SK-N-SH (cell line): ENCODE results near the gene PRRT1. TPM values are rescaled to one million over a fixed set of nuclear protein-coding genes. Genes with fewer than 3 reads are reported as not detected.

ENCODE experiments used
- CTCF ChIA-PET: fragments of 300-600, 350-600 bp; formaldehyde crosslinking; extraction: SDS; loops from one replicate; lab custom pipeline; 2021; lab: Yijun Ruan, JAX
- POLR2A ChIA-PET: fragments of 350-600 bp; sonication (Branson Sonifier 250); formaldehyde crosslinking; extraction: SDS; loops from one replicate; lab custom pipeline; 2020; ENCODE audit warnings: antibody characterized with exemption, inconsistent platforms; lab: Yijun Ruan, JAX
- DNase-seq: peaks from one replicate; pipeline ENCODE4 v3.0.0; 2012
- H2AFZ ChIP-seq: fragments of 200-600 bp; sonication (generic); 2 replicates; pipeline ENCODE4 v1.8.1; 2016; ENCODE audit warnings: antibody characterized with exemption, mild to moderate bottlenecking, low read depth
- H3F3A ChIP-seq: fragments of 200-600 bp; sonication (generic); replicated peaks from 2 replicates; pipeline ENCODE3; 2016; ENCODE audit warnings: antibody characterized with exemption, mild to moderate bottlenecking; ENCODE audit not compliant: insufficient read depth
- H3K27ac ChIP-seq, 2 experiments: fragments of 200-500 bp in 1 of 2; fragments of 200-600 bp in 1 of 2; sonication (Bioruptor generic) in 1 of 2; sonication (generic), shearing (Covaris generic) in 1 of 2; 2 replicates each; pipeline versions ENCODE4 v1.5.1 to v1.6.1; 2014 to 2016; ENCODE audit warnings: low read depth in 2 of 2, inconsistent platforms in 1 of 2, low read length in 1 of 2, mild to moderate bottlenecking in 1 of 2, mixed read lengths in 1 of 2
- H3K27me3 ChIP-seq: fragments of 200-600 bp; sonication (generic), shearing (Covaris generic); 2 replicates; pipeline ENCODE4 v1.6.1; 2016; ENCODE audit warnings: mixed run types; ENCODE audit not compliant: insufficient read depth
- H3K36me3 ChIP-seq, 2 experiments: fragments of 200-500 bp in 1 of 2; fragments of 200-600 bp in 1 of 2; sonication (Bioruptor generic) in 1 of 2; sonication (generic) in 1 of 2; replicated peaks in 1 of 2; 2 replicates each; pipeline versions ENCODE3 to v1.5.1; 2014 to 2016; ENCODE audit warnings: low read length in 1 of 2, mild to moderate bottlenecking in 1 of 2; ENCODE audit not compliant: insufficient read depth in 2 of 2, control insufficient read depth in 1 of 2
- H3K4me1 ChIP-seq, 2 experiments: fragments of 200-500 bp in 1 of 2; fragments of 200-600 bp in 1 of 2; sonication (Bioruptor generic) in 1 of 2; sonication (generic), shearing (Covaris generic) in 1 of 2; 2 replicates each; pipeline versions ENCODE4 v1.5.1 to v1.6.1; 2014 to 2016; ENCODE audit warnings: low read depth in 1 of 2, low read length in 1 of 2, mixed run types in 1 of 2; ENCODE audit not compliant: insufficient read depth in 2 of 2, control insufficient read depth in 1 of 2
- H3K4me2 ChIP-seq: fragments of 200-600 bp; sonication (generic), shearing (Covaris generic); 2 replicates; pipeline ENCODE4 v1.6.1; 2017; ENCODE audit warnings: mixed run types
- H3K4me3 ChIP-seq, 2 experiments: fragments of 200-500 bp in 1 of 2; fragments of 200-600 bp in 1 of 2; sonication (Bioruptor generic) in 1 of 2; sonication (generic), shearing (Covaris generic) in 1 of 2; 2 replicates each; pipeline versions ENCODE4 v1.5.1 to v1.8.1; 2014 to 2016; ENCODE audit warnings: low read depth in 2 of 2, inconsistent platforms in 1 of 2, low read length in 1 of 2, mild to moderate bottlenecking in 1 of 2, mixed read lengths in 1 of 2, moderate library complexity in 1 of 2
- H3K79me2 ChIP-seq: fragments of 200-600 bp; sonication (generic); 2 replicates; pipeline ENCODE4 v1.8.1; 2017; ENCODE audit warnings: mild to moderate bottlenecking; ENCODE audit not compliant: insufficient read depth
- H3K9ac ChIP-seq: fragments of 200-600 bp; sonication (generic); 2 replicates; pipeline ENCODE4 v1.6.1; 2017; ENCODE audit warnings: mixed run types
- H3K9me2 ChIP-seq: fragments of 200-600 bp; sonication (generic); 2 replicates; pipeline ENCODE4 v1.6.1; 2017; ENCODE audit warnings: mixed run types
- H3K9me3 ChIP-seq: fragments of 200-600 bp; sonication (generic); 2 replicates; pipeline ENCODE4 v1.6.1; 2017; ENCODE audit warnings: mixed run types, mild to moderate bottlenecking, moderate library complexity
- H4K20me1 ChIP-seq: fragments of 200-600 bp; sonication (generic); 2 replicates; pipeline ENCODE4 v1.6.1; 2017; ENCODE audit warnings: mild to moderate bottlenecking, mixed run types; ENCODE audit not compliant: insufficient read depth
- CHD2 ChIP-seq: fragments of 150-350 bp; IDR thresholded peaks from 2 replicates; pipeline ENCODE4 v1.6.1; 2018; ENCODE audit warnings: low read length; ENCODE audit not compliant: partially characterized antibody
- GATA2 ChIP-seq: sonication (generic); formaldehyde crosslinking; IDR thresholded peaks from 2 replicates; pipeline ENCODE4 v1.5.0; 2020; ENCODE audit warnings: mild to moderate bottlenecking, missing genetic modification reagents
- JUND ChIP-seq: IDR thresholded peaks from 2 replicates; pipeline ENCODE4 v1.4.0; 2012
- MAX ChIP-seq: IDR thresholded peaks from 2 replicates; pipeline ENCODE4 v1.4.0; 2012; ENCODE audit warnings: low read depth
- MEF2A ChIP-seq: IDR thresholded peaks from 2 replicates; pipeline ENCODE4 v1.4.0; 2012; ENCODE audit warnings: low read depth, borderline replicate concordance
- MXI1 ChIP-seq: IDR thresholded peaks from 2 replicates; pipeline ENCODE4 v1.6.1; 2012; ENCODE audit warnings: mild to moderate bottlenecking, low read depth, low read length, improper control_type of control experiment
- NRF1 ChIP-seq: IDR thresholded peaks from 2 replicates; pipeline ENCODE4 v1.6.1; 2012; ENCODE audit warnings: low read depth, mild to moderate bottlenecking, low read length
- PBX3 ChIP-seq: IDR thresholded peaks from 2 replicates; pipeline ENCODE4; 2012
- RAD21 ChIP-seq: IDR thresholded peaks from 2 replicates; pipeline ENCODE4 v1.6.1; 2012; ENCODE audit warnings: mild to moderate bottlenecking, low read length
- RCOR1 ChIP-seq: fragments of 150-350 bp; IDR thresholded peaks from 2 replicates; pipeline ENCODE4 v1.6.1; 2017; ENCODE audit warnings: antibody characterized with exemption, low read length
- RFX5 ChIP-seq: IDR thresholded peaks from 2 replicates; pipeline ENCODE4 v1.6.1; 2012; ENCODE audit warnings: mild to moderate bottlenecking, improper control_type of control experiment, low read length
- SIN3A ChIP-seq: IDR thresholded peaks from 2 replicates; pipeline ENCODE4 v1.6.1; 2012; ENCODE audit warnings: low read depth, mild to moderate bottlenecking, low read length, moderate library complexity, borderline replicate concordance
- SMC3 ChIP-seq: IDR thresholded peaks from 2 replicates; pipeline ENCODE4 v1.6.1; 2012; ENCODE audit warnings: low read depth, low read length, improper control_type of control experiment
- TAF1 ChIP-seq: IDR thresholded peaks from 2 replicates; pipeline ENCODE4 v1.6.1; 2012; ENCODE audit warnings: low read depth, mild to moderate bottlenecking, low read length, moderate library complexity, borderline replicate concordance
- TCF12 ChIP-seq: IDR thresholded peaks from 2 replicates; pipeline ENCODE4 v1.4.0; 2012
- TEAD4 ChIP-seq: IDR thresholded peaks from 2 replicates; pipeline ENCODE4 v1.4.0; 2012; ENCODE audit warnings: mild to moderate bottlenecking, borderline replicate concordance; ENCODE audit not compliant: insufficient read depth
- USF1 ChIP-seq: IDR thresholded peaks from 2 replicates; pipeline ENCODE4 v1.4.0; 2012; ENCODE audit warnings: low read depth, borderline replicate concordance
- USF2 ChIP-seq: fragments of 150-350 bp; IDR thresholded peaks from 2 replicates; pipeline ENCODE4 v1.6.1; 2017; ENCODE audit warnings: antibody characterized with exemption, low read length, low read depth, borderline replicate concordance
- YY1 ChIP-seq: IDR thresholded peaks from 2 replicates; pipeline ENCODE4 v1.4.0; 2012; ENCODE audit warnings: low read depth, mild to moderate bottlenecking
- WGBS: methylation state at CpG from one replicate; pipeline ENCODE4 v1.1.6; 2017; ENCODE audit warnings: low lambda C conversion rate; 5-methylcytosine and 5-hydroxymethylcytosine counted together
- polyA plus RNA-seq, 3 experiments: library from polyadenylated mRNA; depleted of rRNA; stranded (reverse); fragments of >200 nt; gene quantifications; 2 replicates each; pipeline ENCODE4 v1.2.3, GENCODE V29; 2012

Gene PRRT1
- polyA plus RNA-seq, 1 of the 3 experiments (the other 2 are of a cell fraction): 1.5 TPM

GRCh38 chr6:32195902-32196681 is 44.4 kb upstream of the PRRT1 start (continued):
- TF ChIP-seq TAF1: peak; percentile 40; the same call in 1 of the 2 replicates
- no peak for TF ChIP-seq RAD21
- 0 out of 2 replicates have a peak, but pooled peaks have one; percentile 11 for TF ChIP-seq RFX5
- TF ChIP-seq MEF2A: no peak
- no peak for TF ChIP-seq TEAD4
- no peak for TF ChIP-seq RCOR1
- TF ChIP-seq TCF12: 0 out of 2 replicates have a peak, but pooled peaks have one; percentile 2
- TF ChIP-seq MAX: peak; percentile 85
- no peak for TF ChIP-seq SMC3
- no peak for TF ChIP-seq USF2
- TF ChIP-seq USF1: no peak
- TF ChIP-seq, all 33 proteins: peak for 13

GRCh38 chr6:32195652-32195901 is 43.8 kb upstream of the PRRT1 start:
- ChIA-PET CTCF (interaction anchor here (0.7 to 2.3 kb wide), 12 partner anchors 13 to 643 kb away, joined by 3 to 17 read pairs (median 5); partner anchors contain the start of genes AGPAT1, ATF6B, EGFL8 and FKBPL), POLR2A (interaction anchor here (0.5 to 2.2 kb wide), 11 partner anchors 9 to 1013 kb away, joined by 3 to 16 read pairs (median 4); partner anchors contain the start of genes ATF6B, DDX39B, DXO and FKBPL)
- 2% methylated on average over 10 of the region's 25 CpGs for WGBS
- peak; percentile 93 for TF ChIP-seq NRF1
- no peak for TF ChIP-seq JUND
- TF ChIP-seq CHD2: peak; percentile 67
- peak; percentile 78; the same call in 1 of the 2 replicates for TF ChIP-seq SIN3A
- peak; percentile 98 for TF ChIP-seq MXI1
- TF ChIP-seq PBX3: no peak
- TF ChIP-seq TCF12: no peak
- 0 out of 2 replicates have a peak, but pooled peaks have one; percentile 11 for TF ChIP-seq YY1
- TF ChIP-seq GATA2 (CRISPR knock-in tag): no peak
- Histone ChIP-seq H3K27ac (peak overlapping the region in 1 of 2 experiments; percentile 100; a peak in 3 of 4 replicates), H3K9me2 (no peaks in the 10 kb centered on the region), H4K20me1 (no peaks in the 10 kb centered on the region), H3K9ac (peak overlapping the region; percentile 100; the same call in 1 of the 2 replicates), H3K36me3 (no peaks in the 10 kb centered on the region), H2AFZ (no peak overlapping the region), H3K4me3 (peak overlapping the region; percentile 83 to 95), H3K4me1 (peaks cover 6 to 23% of the 10 kb centered on the region in 2 experiments; a peak in 1 of 4 replicates), H3K9me3 (no peaks in the 10 kb centered on the region), H3K27me3 (no peaks in the 10 kb centered on the region), H3K79me2 (no peaks in the 10 kb centered on the region), H3F3A (peaks cover 15% of the 10 kb centered on the region), H3K4me2 (no peak overlapping the region; the same call in 1 of the 2 replicates)
- peak; percentile 94 for DNase-seq
